NCI-H1105 (cell line): Measurements from ENCODE around the gene MRPS35.

Experiments used
- DNase-seq: peaks from one replicate; lab custom pipeline; 2025; lab: John Stamatoyannopoulos, UW

MRPS35 gene

GRCh38 chr12:27772328-27773049, 61.9 kb downstream of the MRPS35 start:
- no peak for DNase-seq

- DNase-seq, result no peak
Measured at GRCh38 chr12:27777141-27777540, 66.5 kb downstream of the MRPS35 start.

DNA sequence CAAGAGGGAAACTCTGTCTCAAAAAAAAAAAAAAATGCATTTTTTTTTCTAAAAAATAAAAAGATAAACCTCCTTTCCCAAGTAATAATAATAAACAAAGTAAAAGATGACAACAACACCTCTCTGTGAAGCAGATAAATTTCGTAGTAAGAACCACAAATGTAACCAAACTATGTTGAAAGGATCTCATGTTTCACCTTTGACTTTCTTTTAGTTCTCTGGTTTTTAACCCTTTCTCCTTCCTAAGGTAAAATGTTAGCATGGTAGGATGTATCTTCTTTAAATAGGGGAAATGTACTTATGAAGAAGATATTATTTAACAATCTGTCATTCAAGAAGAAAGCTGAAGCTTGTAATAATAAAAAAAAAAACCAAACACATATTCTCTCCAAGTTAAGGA, 67.6 kb downstream of the MRPS35 start:
- no peak for DNase-seq

DNA sequence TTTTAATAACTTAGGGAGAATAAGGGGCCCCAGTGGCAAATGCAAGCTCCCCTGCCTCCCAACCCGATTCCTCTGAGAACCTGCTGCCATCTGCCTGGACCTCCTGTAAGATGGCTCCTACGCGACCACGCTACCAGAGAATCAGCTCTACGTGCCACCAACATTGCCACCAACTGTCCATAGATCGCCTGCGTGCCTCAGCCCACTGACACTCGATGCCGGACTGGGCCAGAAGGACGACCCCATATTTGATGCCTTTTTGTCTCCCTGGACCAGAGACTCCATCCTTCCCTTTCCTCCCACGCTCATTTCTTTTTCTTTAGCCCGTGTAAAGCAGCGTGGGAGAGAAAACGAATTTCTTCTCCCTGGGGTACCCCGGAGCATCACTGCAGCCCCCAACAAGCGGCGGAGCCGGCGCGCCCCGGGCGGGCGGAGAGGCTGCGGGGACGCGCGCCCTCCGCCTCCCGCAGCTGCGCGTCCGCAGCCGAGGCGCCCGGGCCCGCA, 68.8 kb downstream of the MRPS35 start:
- peak; percentile 7 for DNase-seq

DNA sequence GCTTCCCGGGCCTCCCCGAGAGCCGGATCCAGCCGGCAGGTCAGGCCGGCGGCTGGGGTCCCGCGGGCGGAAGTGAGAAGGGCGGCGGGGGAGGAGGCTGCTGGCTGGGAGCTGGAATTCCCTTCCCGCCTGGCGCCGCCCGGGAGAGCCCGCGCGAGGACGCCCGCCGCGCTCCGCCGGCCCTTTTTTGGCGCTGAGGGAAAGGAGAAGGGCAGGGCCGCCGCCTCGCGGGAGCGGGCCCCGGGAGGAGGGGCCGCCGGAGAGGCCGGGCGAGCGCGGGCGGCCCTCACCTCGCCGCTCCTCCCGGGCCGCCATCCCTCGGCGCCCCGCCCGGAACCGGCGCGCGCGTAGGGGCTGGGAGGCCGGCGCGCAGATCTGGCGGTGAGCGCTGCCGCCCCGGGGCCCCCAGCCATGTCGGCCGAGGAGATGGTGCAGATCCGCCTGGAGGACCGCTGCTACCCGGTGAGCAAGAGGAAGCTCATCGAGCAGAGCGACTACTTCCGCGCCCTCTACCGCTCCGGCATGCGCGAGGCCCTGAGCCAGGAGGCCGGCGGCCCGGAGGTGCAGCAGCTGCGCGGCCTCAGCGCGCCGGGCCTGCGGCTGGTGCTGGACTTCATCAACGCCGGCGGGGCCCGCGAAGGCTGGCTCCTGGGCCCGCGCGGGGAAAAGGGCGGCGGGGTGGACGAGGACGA, 69.4 kb downstream of the MRPS35 start, which contains the start of the genes KLHL42 and MANSC4:
Gene KLHL42, plus strand, starts transcription at position 314 of the 692 bp plus-strand sequence. Its CDS starts 98 bp downstream, at position 412.
Gene MANSC4, minus strand, starts transcription at position 317 of the 692 bp plus-strand sequence. CDS start 8,960 bp downstream, outside the sequence.
- peak; percentile 82 for DNase-seq

GRCh38 chr12:27780612-27781408, 70.2 kb downstream of the MRPS35 start:
- DNase-seq, result peak; percentile 57

DNA sequence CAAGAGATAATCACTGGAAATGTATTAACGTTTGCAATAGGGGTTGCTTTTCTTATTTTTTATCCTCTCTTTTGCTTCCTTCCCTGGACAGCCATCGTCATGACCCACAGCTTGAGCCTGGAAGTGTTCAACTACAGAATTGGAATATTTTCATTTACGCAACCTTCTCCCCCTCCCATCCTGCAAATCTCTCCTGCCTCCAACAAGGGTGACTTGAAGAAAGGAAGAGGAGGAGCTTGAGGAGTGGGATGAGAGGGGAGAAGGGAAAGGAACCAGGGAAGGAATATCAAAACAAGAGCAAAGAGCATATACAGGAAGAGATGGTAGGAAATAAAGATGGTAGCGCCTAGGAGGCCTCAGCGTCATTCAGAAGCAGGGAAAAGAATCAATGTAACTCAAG, 71.0 kb downstream of the MRPS35 start:
- no peak for DNase-seq

DNA sequence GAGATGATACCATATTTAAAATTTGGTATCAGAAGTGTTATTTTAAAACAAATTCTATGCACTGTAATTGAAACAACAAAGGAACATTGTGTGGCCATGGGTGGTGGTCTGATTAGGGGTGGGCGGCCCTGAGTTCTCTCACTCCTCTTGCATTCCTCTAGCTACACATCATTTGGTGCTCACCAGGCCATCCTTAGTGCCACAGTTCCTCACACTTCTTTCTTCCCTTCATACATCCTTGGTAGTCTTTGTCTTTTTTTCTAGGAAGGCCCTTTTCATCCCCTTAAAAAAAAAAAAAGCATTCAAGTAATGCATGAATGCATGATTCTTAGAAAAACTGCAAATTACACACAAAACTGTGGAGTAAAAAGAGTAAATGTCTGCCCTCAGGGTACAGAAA, 71.8 kb downstream of the MRPS35 start:
- DNase-seq, result no peak

- DNase-seq, result no peak
Measured at GRCh38 chr12:27785882-27786570, 75.4 kb downstream of the MRPS35 start.

- no peak for DNase-seq
Measured at GRCh38 chr12:27787559-27787958, 76.9 kb downstream of the MRPS35 start.

DNA sequence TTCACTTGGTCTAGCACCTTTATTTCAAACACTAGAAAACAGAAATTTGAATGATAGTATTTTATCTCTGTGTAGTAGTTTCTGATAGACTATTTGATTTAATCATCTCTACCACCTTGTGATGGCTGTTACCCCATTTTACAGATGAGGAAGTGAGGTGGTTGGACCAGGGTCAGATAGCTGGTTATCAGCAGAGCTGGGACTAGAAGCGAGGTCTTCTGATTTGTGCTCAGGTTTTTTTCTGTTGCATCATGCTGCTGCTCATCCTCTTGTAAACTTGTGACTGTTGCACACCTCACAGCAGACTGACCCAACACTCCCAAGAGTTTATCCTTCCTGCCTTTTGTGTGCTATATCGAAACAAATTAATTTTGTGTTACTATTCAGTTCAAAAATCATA, 79.5 kb downstream of the MRPS35 start:
- no peak for DNase-seq

DNA sequence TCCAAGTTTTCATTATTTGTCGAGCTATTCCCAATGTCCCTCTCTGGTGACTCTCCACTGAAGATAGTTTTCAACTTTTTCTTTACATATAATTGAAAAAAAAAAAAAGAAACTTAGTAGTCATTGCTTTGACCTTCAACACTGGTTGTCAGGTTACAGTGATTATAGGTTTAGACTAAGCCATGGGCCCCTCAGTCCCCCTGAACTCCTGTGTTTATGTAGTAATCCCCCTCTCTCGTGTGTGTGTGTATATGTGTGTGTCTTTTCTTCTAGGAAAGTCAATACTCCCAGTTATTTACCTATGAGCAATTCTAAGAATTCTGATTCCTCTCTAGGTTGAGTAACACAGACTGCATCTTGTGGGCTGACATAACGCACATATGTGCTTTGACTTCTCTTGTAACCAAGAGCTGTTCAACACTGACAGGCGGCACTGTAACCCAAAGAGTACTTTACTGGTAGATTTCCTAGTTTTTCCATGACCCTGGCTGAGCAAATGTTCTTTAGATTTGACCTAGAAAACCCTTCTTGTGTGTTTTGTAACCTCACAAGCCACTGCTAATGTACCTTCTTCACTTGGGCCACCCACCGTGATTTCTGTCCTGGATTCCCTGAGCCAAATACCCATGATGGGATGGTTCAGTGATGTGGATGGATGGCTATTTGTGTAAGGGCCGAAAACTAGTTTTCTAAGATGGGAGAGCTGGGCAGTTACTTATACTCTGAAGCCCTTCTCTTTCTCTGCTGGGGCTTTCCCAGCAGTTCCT, 84.4 kb downstream of the MRPS35 start:
- no peak for DNase-seq

GRCh38 chr12:27796128-27796527, 85.5 kb downstream of the MRPS35 start:
- no peak for DNase-seq

DNA sequence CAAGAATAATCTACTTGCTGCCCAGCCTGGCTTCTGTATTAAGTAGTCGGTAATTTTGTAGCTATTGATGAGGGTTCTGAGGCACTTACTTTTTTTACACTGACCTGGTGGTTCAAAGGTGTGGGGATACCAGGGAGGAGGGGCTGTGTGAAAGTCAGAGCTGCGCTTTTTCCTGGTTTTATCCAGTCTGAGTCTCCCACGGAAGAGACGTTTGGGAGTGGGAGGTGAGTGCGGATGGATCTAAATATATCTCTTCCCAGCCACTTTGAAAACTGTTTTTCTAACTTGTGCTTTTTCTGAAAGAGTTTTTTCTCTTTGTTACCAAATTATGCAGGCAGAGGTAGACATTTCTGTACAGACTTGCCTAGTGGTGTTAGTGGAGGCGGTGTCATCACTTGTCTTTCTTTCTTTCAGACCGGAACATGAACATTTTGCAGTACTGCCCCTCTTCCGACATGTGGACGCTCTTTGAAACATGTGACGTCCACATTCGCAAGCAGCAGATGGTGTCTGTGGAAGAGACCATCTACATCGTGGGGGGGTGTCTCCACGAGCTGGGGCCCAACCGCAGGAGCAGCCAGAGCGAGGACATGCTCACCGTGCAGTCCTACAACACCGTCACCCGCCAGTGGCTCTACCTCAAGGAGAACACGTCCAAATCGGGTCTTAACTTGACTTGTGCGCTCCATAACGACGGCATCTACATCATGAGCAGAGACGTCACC, 86.8 kb downstream of the MRPS35 start:
- no peak for DNase-seq

GRCh38 chr12:27800819-27801218, 90.2 kb downstream of the MRPS35 start:
- DNase-seq, result no peak

DNA sequence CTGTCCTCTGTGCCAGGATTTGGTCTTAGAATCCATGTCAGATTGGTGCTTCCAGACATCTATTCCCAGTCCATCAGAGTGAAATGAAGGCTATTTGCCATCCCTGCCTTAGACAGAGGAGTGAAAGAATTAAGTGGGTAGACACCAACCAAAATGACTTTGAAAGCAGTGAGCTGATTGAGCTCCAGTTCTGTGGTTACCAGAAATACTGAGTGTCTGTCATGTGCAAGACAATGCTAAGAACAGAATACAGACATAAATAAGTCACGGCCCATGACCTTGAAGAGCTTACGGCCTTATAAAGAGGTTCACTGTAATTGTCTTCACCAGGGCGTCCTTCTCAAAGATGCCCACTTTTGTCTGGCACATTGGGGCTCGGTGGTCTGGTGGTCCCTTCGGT, 91.0 kb downstream of the MRPS35 start:
- no peak for DNase-seq

DNA sequence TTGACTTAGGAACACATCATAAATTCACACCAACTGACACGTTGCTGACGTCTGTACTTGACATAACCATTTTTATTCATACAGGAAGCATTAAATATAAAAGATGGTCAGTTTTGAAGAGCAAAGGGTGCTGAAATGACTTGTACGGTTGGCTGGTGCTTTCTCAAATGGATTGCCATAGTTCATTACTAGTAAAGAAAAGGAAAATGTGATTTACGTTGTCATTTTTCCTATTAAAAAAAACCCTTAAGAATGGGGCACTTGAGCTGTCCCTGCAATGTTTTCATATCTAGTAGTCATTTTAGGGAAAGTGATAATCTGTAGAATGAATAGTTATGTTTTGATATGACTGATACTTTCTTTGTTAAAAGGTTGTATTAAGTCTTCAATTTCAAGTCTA, 91.9 kb downstream of the MRPS35 start:
- no peak for DNase-seq

DNA sequence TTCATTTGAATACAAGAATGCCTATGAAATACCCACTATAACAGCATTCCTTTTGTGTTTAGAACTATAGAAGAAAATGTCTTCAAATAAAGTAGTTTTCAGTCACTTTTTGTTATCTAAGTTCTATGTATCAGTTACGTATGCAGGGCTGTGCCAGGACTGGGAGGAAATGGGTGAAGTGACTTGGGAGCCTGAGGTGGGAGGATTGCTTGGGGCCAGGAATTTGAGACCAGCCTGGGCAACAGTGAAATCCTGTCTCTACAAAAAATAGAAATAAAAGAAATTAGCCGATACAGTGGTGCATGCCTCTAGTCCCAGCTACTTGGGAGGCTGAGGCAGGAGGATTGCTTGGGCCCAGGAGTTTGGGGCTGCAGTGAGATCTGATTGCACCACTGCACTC, 92.3 kb downstream of the MRPS35 start:
- no peak for DNase-seq

GRCh38 chr12:27805238-27805637, 94.6 kb downstream of the MRPS35 start:
- no peak for DNase-seq
